HG03280 (cell line): ENCODE data around the gene FAM227B.
"Not testable (repeated sequence)": the region's sequence is repeated elsewhere in the genome, so short reads cannot be mapped to it uniquely, and the experiment has no call there.

Experiments
- ATAC-seq: cut with Tn5 transposase; IDR thresholded peaks from one replicate; pipeline ENCODE4 v1.9.1; 2021; ENCODE audit warnings: mild to moderate bottlenecking, moderate library complexity; ENCODE audit not compliant: unreplicated experiment

The FAM227B gene

GRCh38 chr15:49495993-49496753 lies 124.4 kb downstream of the FAM227B start:
- ATAC-seq, result no peak

GRCh38 chr15:49494842-49495241 lies 125.8 kb downstream of the FAM227B start:
- ATAC-seq, result no peak

- no peak for ATAC-seq
Measured at GRCh38 chr15:49492830-49493229, 127.8 kb downstream of the FAM227B start.

GRCh38 chr15:49492151-49492550 lies 128.5 kb downstream of the FAM227B start:
- ATAC-seq, result no peak

GRCh38 chr15:49490966-49491365 lies 129.7 kb downstream of the FAM227B start:
- no peak for ATAC-seq

GRCh38 chr15:49485401-49485800 lies 135.2 kb downstream of the FAM227B start:
- ATAC-seq, result not testable (repeated sequence)

GRCh38 chr15:49478982-49479381 lies 141.6 kb downstream of the FAM227B start:
- not testable (repeated sequence) for ATAC-seq

GRCh38 chr15:49478021-49478420 lies 142.6 kb downstream of the FAM227B start:
- ATAC-seq, result not testable (repeated sequence)

GRCh38 chr15:49473031-49473430 lies 147.6 kb downstream of the FAM227B start:
- ATAC-seq, result no peak

GRCh38 chr15:49472338-49472737 lies 148.3 kb downstream of the FAM227B start:
- ATAC-seq, result no peak

GRCh38 chr15:49471733-49472132 lies 148.9 kb downstream of the FAM227B start:
- ATAC-seq, result peak; percentile 95

- not testable (repeated sequence) for ATAC-seq
Measured at GRCh38 chr15:49471248-49471647, 149.4 kb downstream of the FAM227B start.

- ATAC-seq, result no peak
Measured at GRCh38 chr15:49468481-49468839, 152.2 kb downstream of the FAM227B start.

- ATAC-seq, result no peak
Measured at GRCh38 chr15:49467746-49468480, 152.7 kb downstream of the FAM227B start.

- no peak for ATAC-seq
Measured at GRCh38 chr15:49466119-49466518, 154.5 kb downstream of the FAM227B start.

- no peak for ATAC-seq
Measured at GRCh38 chr15:49464522-49464921, 156.1 kb downstream of the FAM227B start.

GRCh38 chr15:49462232-49462844 lies 158.3 kb downstream of the FAM227B start:
- no peak for ATAC-seq

GRCh38 chr15:49460411-49460941 lies 160.1 kb downstream of the FAM227B start:
- no peak for ATAC-seq

GRCh38 chr15:49458145-49458544 lies 162.5 kb downstream of the FAM227B start:
- no peak for ATAC-seq

- ATAC-seq, result no peak
Measured at GRCh38 chr15:49456166-49456565, 164.5 kb downstream of the FAM227B start.

- no peak for ATAC-seq
Measured at GRCh38 chr15:49452595-49452994, 168.0 kb downstream of the FAM227B start.

- ATAC-seq, result no peak
Measured at GRCh38 chr15:49441816-49442215, 178.8 kb downstream of the FAM227B start.
